ENCODE results near the gene C1GALT1C1L. TPM values are rescaled to one million over a fixed set of nuclear protein-coding genes. Genes with fewer than 3 reads are reported as not detected.
A peak's percentile ranks its signal among the peaks of the same experiment; 100 is the strongest.
"Not testable (repeated sequence)": the region's sequence is repeated elsewhere in the genome, so short reads cannot be mapped to it uniquely, and the experiment has no call there.

Gene C1GALT1C1L
- total RNA-seq (2014; rRNA removed; shearing (Covaris generic)), result not detected in 2 replicates

GRCh38 chr2:43676322-43677050 is at the start of gene C1GALT1C1L:
C1GALT1C1L (minus strand) TSS chr2:43676429; CDS start chr2:43676322, 107 bp downstream.
- in situ Hi-C loops (cut with HindIII; ENCODE audit: low sequenced_read_pairs), result no loop called here
- DNase-seq (ENCODE audit: low spot score), result no peak

GRCh38 chr2:43725711-43726246 is 49.5 kb upstream of the C1GALT1C1L start:
- in situ Hi-C loops (cut with HindIII; ENCODE audit: low sequenced_read_pairs), result no loop called here
- no peak for DNase-seq (ENCODE audit: low spot score)

GRCh38 chr2:43724728-43725526 is 48.7 kb upstream of the C1GALT1C1L start:
- no peak for DNase-seq (ENCODE audit: low spot score)
- in situ Hi-C loops (cut with HindIII; ENCODE audit: low sequenced_read_pairs), result no loop called here

GRCh38 chr2:43718530-43719124 is 42.4 kb upstream of the C1GALT1C1L start:
- no peak for DNase-seq (ENCODE audit: low spot score)
- in situ Hi-C loops (cut with HindIII; ENCODE audit: low sequenced_read_pairs), result no loop called here

- DNase-seq (ENCODE audit: low spot score), result no peak
- in situ Hi-C loops (cut with HindIII; ENCODE audit: low sequenced_read_pairs), result no loop called here
These were observed 41.1 kb upstream of the C1GALT1C1L start for GRCh38 chr2:43717322-43717721.

- no peak for DNase-seq (ENCODE audit: low spot score)
- in situ Hi-C loops (cut with HindIII; ENCODE audit: low sequenced_read_pairs), result no loop called here
These were observed 39.3 kb upstream of the C1GALT1C1L start for GRCh38 chr2:43715300-43716098.

GRCh38 chr2:43714164-43714563 is 37.9 kb upstream of the C1GALT1C1L start:
- DNase-seq (ENCODE audit: low spot score), result no peak
- in situ Hi-C loops (cut with HindIII; ENCODE audit: low sequenced_read_pairs), result no loop called here

GRCh38 chr2:43710866-43711265 is 34.6 kb upstream of the C1GALT1C1L start:
- no peak for DNase-seq (ENCODE audit: low spot score)
- in situ Hi-C loops (cut with HindIII; ENCODE audit: low sequenced_read_pairs), result no loop called here

GRCh38 chr2:43708891-43709290 is 32.7 kb upstream of the C1GALT1C1L start:
- in situ Hi-C loops (cut with HindIII; ENCODE audit: low sequenced_read_pairs), result no loop called here
- DNase-seq (ENCODE audit: low spot score), result no peak

GRCh38 chr2:43708178-43708577 is 31.9 kb upstream of the C1GALT1C1L start:
- peak; percentile 11 for DNase-seq (ENCODE audit: low spot score)
- in situ Hi-C loops (cut with HindIII; ENCODE audit: low sequenced_read_pairs), result no loop called here

GRCh38 chr2:43707255-43708015 is 31.2 kb upstream of the C1GALT1C1L start:
- DNase-seq (ENCODE audit: low spot score), result peak; percentile 6
- in situ Hi-C loops (cut with HindIII; ENCODE audit: low sequenced_read_pairs), result no loop called here

GRCh38 chr2:43701111-43701510 is 24.9 kb upstream of the C1GALT1C1L start:
- in situ Hi-C loops (cut with HindIII; ENCODE audit: low sequenced_read_pairs), result no loop called here
- DNase-seq (ENCODE audit: low spot score), result no peak

- in situ Hi-C loops (cut with HindIII; ENCODE audit: low sequenced_read_pairs), result no loop called here
These were observed 23.5 kb upstream of the C1GALT1C1L start for GRCh38 chr2:43699761-43700160.

GRCh38 chr2:43698140-43698539 is 21.9 kb upstream of the C1GALT1C1L start:
- DNase-seq (ENCODE audit: low spot score); in situ Hi-C loops (cut with HindIII; ENCODE audit: low sequenced_read_pairs): not testable (repeated sequence)

More at GRCh38 chr2:43699761-43700160, 23.5 kb upstream of the C1GALT1C1L start:
- DNase-seq (ENCODE audit: low spot score), result no peak

GRCh38 chr2:43692428-43692994 is 16.3 kb upstream of the C1GALT1C1L start:
- in situ Hi-C loops (cut with HindIII; ENCODE audit: low sequenced_read_pairs), result no loop called here
- no peak for DNase-seq (ENCODE audit: low spot score)

GRCh38 chr2:43689999-43690398 is 13.8 kb upstream of the C1GALT1C1L start:
- in situ Hi-C loops (cut with HindIII; ENCODE audit: low sequenced_read_pairs), result no loop called here
- DNase-seq (ENCODE audit: low spot score), result no peak

GRCh38 chr2:43685357-43685756 is 9.1 kb upstream of the C1GALT1C1L start:
- no peak for DNase-seq (ENCODE audit: low spot score)

GRCh38 chr2:43677783-43678182 is 1.6 kb upstream of the C1GALT1C1L start:
- DNase-seq (ENCODE audit: low spot score); in situ Hi-C loops (cut with HindIII; ENCODE audit: low sequenced_read_pairs): not testable (repeated sequence)

More at GRCh38 chr2:43685357-43685756, 9.1 kb upstream of the C1GALT1C1L start:
- in situ Hi-C loops (cut with HindIII; ENCODE audit: low sequenced_read_pairs), result no loop called here
